ENCODE results near the gene ECI1.

DNA sequence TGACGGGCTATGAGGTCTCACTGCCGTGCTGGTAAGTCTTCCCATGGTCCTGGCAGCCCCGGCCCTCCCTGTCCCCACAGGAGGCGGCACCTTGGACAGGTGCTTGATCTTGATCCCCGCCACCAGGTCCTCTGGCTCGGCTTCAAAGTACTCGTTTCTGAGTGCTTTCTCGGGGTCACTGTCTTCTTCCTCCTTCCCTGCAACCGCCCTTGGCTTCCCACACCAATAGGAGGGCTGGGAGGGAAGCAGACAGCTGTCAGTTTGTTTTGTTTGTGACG, 48.5 kb upstream of the ECI1 start:
- TF ChIP-seq CTCF (IDR thresholded peaks at IDR 0.05): no peak
- no peak for TF ChIP-seq POLR2A (IDR thresholded peaks at IDR 0.05)
